ENCODE results near the gene PSMC3. TPM values are rescaled to one million over a fixed set of nuclear protein-coding genes. Genes with fewer than 3 reads are reported as not detected.
A peak's percentile ranks its signal among the peaks of the same experiment; 100 is the strongest.

The PSMC3 gene
- total and polyA plus RNA-seq, 9 of the 15 experiments (the other 6 are each of a cell fraction or from before 2014, with no cell fraction given): 44.3 to 324 (median 240) TPM

GRCh38 chr11:47448566-47449427, 22.6 kb upstream of the PSMC3 start, which contains the start of gene RAPSN:
Gene RAPSN (minus strand): TSS chr11:47449136. CDS start chr11:47448964, 172 bp downstream.
- no peak within 1 kb of the TSS for H3K27ac ChIP-seq (ENCODE audit: extremely low read depth, low read depth, low read length)
- no peaks in the 10 kb centered on the region for H3K79me2 ChIP-seq (ENCODE audit: control insufficient read depth, insufficient read depth, low read length)
- no peaks in the 10 kb centered on the region for H3K27me3 ChIP-seq (ENCODE audit: control insufficient read depth in 2 of 2, insufficient read depth in 2 of 2, low read length in 2 of 2)
- peak within 1 kb of the TSS in 1 of 2 experiments; percentile 48; a peak in 1 of 4 replicates for H3K9ac ChIP-seq (ENCODE audit: insufficient read depth in 1 of 2, low read depth in 2 of 2, low read length in 2 of 2)
- H3K9me1 ChIP-seq (ENCODE audit: control insufficient read depth, insufficient read depth, low read length): no peaks in the 10 kb centered on the region
- no peaks in the 10 kb centered on the region for H3K9me3 ChIP-seq (replicated peaks; ENCODE audit: control insufficient read depth, insufficient read depth, low read depth, low read length)
- DNase-seq (ENCODE audit: extremely low read depth in 1 of 4, low spot score in 3 of 4) (no peak), ATAC-seq (no peak), FAIRE-seq (no peak)
- no peak within 1 kb of the TSS for H3K4me2 ChIP-seq (ENCODE audit: insufficient read depth, low read length)
- in situ Hi-C loops (cut with MboI): no loop called here
- intact Hi-C loops (cut with micrococcal nuclease): no loop called here
- H3K4me1 ChIP-seq (replicated peaks in 1 of 2; ENCODE audit: control insufficient read depth in 2 of 2, insufficient read depth in 2 of 2, low read length in 2 of 2): peaks cover 0 to 19% of the 10 kb centered on the region in 2 experiments; a peak in 2 of 5 replicates
- CTCF ChIA-PET (ENCODE audit: low intra/inter-chr PET ratio): no interaction called here
- WGBS (ENCODE audit: insufficient coverage, low coverage, missing lambda C conversion rate): 51% methylated on average over 29 of the region's 32 CpGs
- H2AFZ ChIP-seq (ENCODE audit: low read depth, low read length): no peak within 1 kb of the TSS
- no TSS peak for BruUV-seq (replicated peaks)
- no peak within 1 kb of the TSS for H3K4me3 ChIP-seq
- POLR2A ChIA-PET: interaction anchor here (0.5 to 1.3 kb wide), 5 partner anchors 12 to 187 kb away, joined by 3 to 4 read pairs (median 3); no protein-coding TSS in a partner anchor
- TF ChIP-seq RAD21 (CRISPR knock-in tag; conservative IDR thresholded peaks at IDR 0.05 in 1 of 2, IDR thresholded peaks at IDR 0.05 in 1 of 2) (no peak), ZBTB43 (CRISPR knock-in tag; IDR thresholded peaks at IDR 0.05) (no peak), USF1 (CRISPR knock-in tag; IDR thresholded peaks at IDR 0.05) (peak; percentile 48), CBFA2T2 (conservative IDR thresholded peaks at IDR 0.05) (no peak)
- TF ChIP-seq, protein P1, sequence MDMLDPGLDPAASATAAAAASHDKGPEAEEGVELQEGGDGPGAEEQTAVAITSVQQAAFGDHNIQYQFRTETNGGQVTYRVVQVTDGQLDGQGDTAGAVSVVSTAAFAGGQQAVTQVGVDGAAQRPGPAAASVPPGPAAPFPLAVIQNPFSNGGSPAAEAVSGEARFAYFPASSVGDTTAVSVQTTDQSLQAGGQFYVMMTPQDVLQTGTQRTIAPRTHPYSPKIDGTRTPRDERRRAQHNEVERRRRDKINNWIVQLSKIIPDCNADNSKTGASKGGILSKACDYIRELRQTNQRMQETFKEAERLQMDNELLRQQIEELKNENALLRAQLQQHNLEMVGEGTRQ (CRISPR knock-in tag; IDR thresholded peaks at IDR 0.05): peak; percentile 50
- TF ChIP-seq, protein P2, sequence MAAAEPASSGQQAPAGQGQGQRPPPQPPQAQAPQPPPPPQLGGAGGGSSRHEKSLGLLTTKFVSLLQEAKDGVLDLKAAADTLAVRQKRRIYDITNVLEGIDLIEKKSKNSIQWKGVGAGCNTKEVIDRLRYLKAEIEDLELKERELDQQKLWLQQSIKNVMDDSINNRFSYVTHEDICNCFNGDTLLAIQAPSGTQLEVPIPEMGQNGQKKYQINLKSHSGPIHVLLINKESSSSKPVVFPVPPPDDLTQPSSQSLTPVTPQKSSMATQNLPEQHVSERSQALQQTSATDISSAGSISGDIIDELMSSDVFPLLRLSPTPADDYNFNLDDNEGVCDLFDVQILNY (CRISPR knock-in tag; IDR thresholded peaks at IDR 0.05): no peak
- TF ChIP-seq, protein P3, sequence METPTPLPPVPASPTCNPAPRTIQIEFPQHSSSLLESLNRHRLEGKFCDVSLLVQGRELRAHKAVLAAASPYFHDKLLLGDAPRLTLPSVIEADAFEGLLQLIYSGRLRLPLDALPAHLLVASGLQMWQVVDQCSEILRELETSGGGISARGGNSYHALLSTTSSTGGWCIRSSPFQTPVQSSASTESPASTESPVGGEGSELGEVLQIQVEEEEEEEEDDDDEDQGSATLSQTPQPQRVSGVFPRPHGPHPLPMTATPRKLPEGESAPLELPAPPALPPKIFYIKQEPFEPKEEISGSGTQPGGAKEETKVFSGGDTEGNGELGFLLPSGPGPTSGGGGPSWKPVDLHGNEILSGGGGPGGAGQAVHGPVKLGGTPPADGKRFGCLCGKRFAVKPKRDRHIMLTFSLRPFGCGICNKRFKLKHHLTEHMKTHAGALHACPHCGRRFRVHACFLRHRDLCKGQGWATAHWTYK (CRISPR knock-in tag; IDR thresholded peaks at IDR 0.05): no peak
- no peaks in the 10 kb centered on the region for H4K20me1 ChIP-seq (replicated peaks; ENCODE audit: control insufficient read depth, insufficient read depth, low read length)
- no peaks in the 10 kb centered on the region; the same call in 2 of the 3 replicates for H3K36me3 ChIP-seq (ENCODE audit: control insufficient read depth, insufficient read depth, low read length)
